ENCODE measurements around the gene NFAM1.

NFAM1 gene

DNA sequence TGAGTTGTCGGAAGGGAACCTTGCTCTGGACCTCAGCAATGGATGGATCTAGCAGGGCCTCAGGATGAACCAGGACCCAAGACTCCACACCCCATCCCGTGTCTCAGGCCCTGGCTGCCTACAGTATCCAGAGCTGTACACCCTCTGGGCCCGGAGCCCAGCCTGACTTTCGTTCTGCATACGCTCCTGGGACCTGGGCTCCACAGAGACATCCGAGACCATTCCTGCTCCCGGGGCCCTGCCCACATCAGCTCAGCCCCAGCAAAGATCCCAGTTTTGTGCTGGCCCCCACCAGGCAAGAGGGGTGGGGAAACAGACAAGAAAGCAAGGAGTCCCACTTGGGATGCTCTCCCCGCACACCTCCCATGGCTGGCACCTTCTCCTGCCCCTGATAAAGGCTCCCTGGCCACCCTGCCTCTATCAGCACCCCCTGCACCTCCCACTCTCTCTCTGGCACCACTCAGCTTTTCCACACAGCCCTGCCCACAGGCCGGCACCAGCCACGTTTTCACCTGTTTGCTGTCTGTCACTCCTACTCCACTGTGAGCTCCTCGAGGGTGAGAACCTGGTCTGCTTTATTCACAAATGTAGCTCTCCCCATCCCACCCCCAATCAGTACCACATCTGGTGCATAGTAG lies 97.2 kb downstream of the NFAM1 start:
- DNase-seq (ENCODE audit: low read depth) = no peak

DNA sequence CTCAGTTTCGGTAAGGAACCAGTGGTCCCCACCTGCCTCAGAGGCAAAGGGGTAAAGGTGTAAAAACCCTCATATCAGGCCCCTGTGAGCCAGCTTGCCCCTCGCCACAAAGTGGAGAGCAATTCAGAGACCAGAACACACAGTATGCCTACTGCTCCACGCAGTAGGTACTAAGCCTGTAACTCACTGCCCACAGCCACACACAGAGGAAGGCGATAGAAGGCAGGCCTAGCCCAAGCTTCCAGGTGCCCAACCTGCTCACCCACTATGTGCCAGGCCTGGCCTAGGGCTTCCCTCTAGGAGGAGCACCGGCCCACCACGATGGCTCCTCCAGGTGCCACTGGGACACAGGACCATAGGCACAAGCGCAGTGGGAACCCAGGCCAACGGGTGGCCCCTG lies 98.7 kb downstream of the NFAM1 start:
- DNase-seq (ENCODE audit: low read depth) = no peak

DNA sequence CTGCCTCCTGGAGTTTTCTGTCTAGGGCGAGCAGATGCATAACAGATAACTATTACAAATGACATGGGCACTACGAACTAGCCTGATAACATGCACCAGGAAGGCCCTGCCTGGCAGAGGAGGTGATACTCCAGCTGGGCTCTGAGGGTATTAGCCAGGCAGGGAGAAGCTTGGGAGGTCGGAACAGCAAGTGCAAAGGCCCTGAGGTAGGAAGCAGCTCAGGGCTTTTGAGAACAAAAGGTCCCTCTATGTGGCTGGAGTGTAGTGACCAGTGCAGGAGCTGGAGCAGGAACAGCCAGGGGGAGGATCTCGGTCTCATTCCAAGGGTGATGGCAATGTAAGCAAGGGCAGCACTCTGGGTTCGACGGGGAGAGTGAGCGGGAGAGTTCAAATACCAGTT lies 100.1 kb downstream of the NFAM1 start:
- no peak for DNase-seq (ENCODE audit: low read depth)

DNA sequence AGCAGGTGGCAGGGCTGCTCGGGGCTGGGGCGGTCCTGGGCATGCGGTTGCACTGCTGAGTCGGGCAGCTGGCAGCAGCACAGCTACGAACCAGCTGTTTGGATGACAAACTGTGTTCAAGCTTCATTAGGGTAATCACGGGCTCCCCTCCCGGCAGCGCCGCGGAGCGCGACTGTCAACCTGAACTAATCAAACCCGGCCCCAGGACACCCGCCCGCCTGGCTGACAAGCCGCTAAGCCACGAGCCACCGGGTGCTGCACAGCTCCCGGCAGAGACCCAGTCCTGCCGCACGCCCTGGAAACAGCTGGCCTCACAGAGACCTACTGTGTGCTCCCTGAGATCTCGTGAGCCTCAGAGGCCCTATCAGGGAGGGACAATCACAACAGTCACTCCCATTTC lies 101.2 kb downstream of the NFAM1 start:
- no peak for DNase-seq (ENCODE audit: low read depth)
